SH-SY5Y (cell line): ENCODE results near the gene MBP.

Source experiments
- GATA2 ChIP-seq: IDR thresholded peaks from 2 replicates; pipeline ENCODE4 v1.6.1; 2011; ENCODE audit warnings: mild to moderate bottlenecking, low read depth, low read length
- GATA3 ChIP-seq: IDR thresholded peaks from 2 replicates; pipeline ENCODE4 v1.6.1; 2011; ENCODE audit warnings: low read depth, mild to moderate bottlenecking, low read length, moderate library complexity

The MBP gene

GRCh38 chr18:77108821-77109647 is 23.5 kb downstream of the MBP start:
- TF ChIP-seq GATA2: no peak
- TF ChIP-seq GATA3: no peak

GRCh38 chr18:77108001-77108692 is 24.4 kb downstream of the MBP start:
- TF ChIP-seq GATA2 (no peak), GATA3 (no peak)

GRCh38 chr18:77107292-77107691 is 25.3 kb downstream of the MBP start:
- TF ChIP-seq GATA2 (no peak), GATA3 (no peak)

- TF ChIP-seq GATA2 (no peak), GATA3 (no peak)
Measured at GRCh38 chr18:77106331-77106730, 26.3 kb downstream of the MBP start.

- TF ChIP-seq GATA2: no peak
- no peak for TF ChIP-seq GATA3
Measured at GRCh38 chr18:77105680-77106079, 26.9 kb downstream of the MBP start.

GRCh38 chr18:77105028-77105427 is 27.6 kb downstream of the MBP start:
- no peak for TF ChIP-seq GATA2
- no peak for TF ChIP-seq GATA3

GRCh38 chr18:77103991-77104531 is 28.5 kb downstream of the MBP start:
- no peak for TF ChIP-seq GATA2
- no peak for TF ChIP-seq GATA3

GRCh38 chr18:77103187-77103850 is 29.3 kb downstream of the MBP start:
- TF ChIP-seq GATA3 (no peak), GATA2 (no peak)

- no peak for TF ChIP-seq GATA3
- TF ChIP-seq GATA2: no peak
Measured at GRCh38 chr18:77102259-77103040, 30.1 kb downstream of the MBP start.

- TF ChIP-seq GATA3 (no peak), GATA2 (no peak)
Measured at GRCh38 chr18:77101410-77102258, 30.9 kb downstream of the MBP start.

- TF ChIP-seq GATA3: no peak
- TF ChIP-seq GATA2: no peak
Measured at GRCh38 chr18:77100751-77101355, 31.7 kb downstream of the MBP start.

GRCh38 chr18:77099485-77100370 is 32.9 kb downstream of the MBP start:
- TF ChIP-seq GATA2 (no peak), GATA3 (no peak)
